8988T (cell line): ENCODE data around the gene SYT8.
"Not testable (repeated sequence)": the region's sequence is repeated elsewhere in the genome, so short reads cannot be mapped to it uniquely, and the experiment has no call there.

ENCODE experiments used
- DNase-seq: peaks from one replicate; pipeline ENCODE4 v3.0.0; 2011

Gene SYT8

GRCh38 chr11:1861435-1862411 is 26.9 kb downstream of the SYT8 start:
- DNase-seq: no peak

- no peak for DNase-seq
Observed at GRCh38 chr11:1862588-1863351, 28.0 kb downstream of the SYT8 start.

GRCh38 chr11:1863352-1864216 is 28.8 kb downstream of the SYT8 start:
- DNase-seq: peak; percentile 90

- no peak for DNase-seq
Observed at GRCh38 chr11:1864231-1864630, 29.4 kb downstream of the SYT8 start.

- no peak for DNase-seq
Observed at GRCh38 chr11:1864831-1865665, 30.3 kb downstream of the SYT8 start.

GRCh38 chr11:1866226-1866625 is 31.4 kb downstream of the SYT8 start:
- no peak for DNase-seq

GRCh38 chr11:1866776-1867175 is 32.0 kb downstream of the SYT8 start:
- DNase-seq: no peak

GRCh38 chr11:1867381-1867780 is 32.6 kb downstream of the SYT8 start:
- DNase-seq: no peak

- no peak for DNase-seq
Observed at GRCh38 chr11:1868056-1868635, 33.4 kb downstream of the SYT8 start.

GRCh38 chr11:1868636-1869291 is 34.0 kb downstream of the SYT8 start:
- DNase-seq: no peak

GRCh38 chr11:1869427-1870325 is 34.9 kb downstream of the SYT8 start:
- DNase-seq: peak; percentile 94

GRCh38 chr11:1870326-1870696 is 35.5 kb downstream of the SYT8 start:
- DNase-seq: no peak

GRCh38 chr11:1870721-1871466 is 36.1 kb downstream of the SYT8 start:
- DNase-seq: no peak

GRCh38 chr11:1871531-1871930 is 36.7 kb downstream of the SYT8 start:
- DNase-seq: no peak

GRCh38 chr11:1872267-1872985 is 37.6 kb downstream of the SYT8 start:
- no peak for DNase-seq

GRCh38 chr11:1873048-1873812 is 38.4 kb downstream of the SYT8 start:
- no peak for DNase-seq

- DNase-seq: not testable (repeated sequence)
Observed at GRCh38 chr11:1873813-1874150, 39.0 kb downstream of the SYT8 start.
